IPS DF 4.7 (cell line): ENCODE data around the gene NKX2-4.

Experiments
- DNase-seq: peaks from one replicate; pipeline ENCODE4 v3.0.0-alpha.2; 2013; ENCODE audit warnings: low spot score; ENCODE audit errors: extremely low read depth

Gene NKX2-4

GRCh38 chr20:21361266-21361665 lies 36.1 kb downstream of the NKX2-4 start:
- no peak for DNase-seq

DNA sequence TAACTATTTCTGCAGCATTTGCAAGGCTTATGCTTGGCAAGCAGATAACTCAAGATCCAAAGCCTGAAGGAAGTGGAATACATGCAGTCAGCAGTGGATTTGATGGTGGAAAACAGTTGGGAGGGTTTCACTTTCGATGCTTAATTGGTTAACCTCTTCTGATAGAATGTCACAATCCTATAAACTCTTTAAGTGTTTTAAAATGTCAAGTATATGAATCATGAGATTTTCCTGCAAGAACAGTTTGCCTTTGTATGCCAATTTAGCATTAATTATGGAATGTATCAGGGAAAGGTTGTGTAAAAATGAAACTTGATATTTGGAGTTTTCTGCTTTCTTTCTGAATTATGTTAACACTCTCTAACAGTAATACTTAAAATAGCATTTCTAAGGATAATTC lies 36.6 kb downstream of the NKX2-4 start:
- no peak for DNase-seq

- DNase-seq = no peak
Measured at GRCh38 chr20:21358737-21359136, 38.6 kb downstream of the NKX2-4 start.

- DNase-seq = no peak
Measured at GRCh38 chr20:21357844-21358243, 39.5 kb downstream of the NKX2-4 start.

DNA sequence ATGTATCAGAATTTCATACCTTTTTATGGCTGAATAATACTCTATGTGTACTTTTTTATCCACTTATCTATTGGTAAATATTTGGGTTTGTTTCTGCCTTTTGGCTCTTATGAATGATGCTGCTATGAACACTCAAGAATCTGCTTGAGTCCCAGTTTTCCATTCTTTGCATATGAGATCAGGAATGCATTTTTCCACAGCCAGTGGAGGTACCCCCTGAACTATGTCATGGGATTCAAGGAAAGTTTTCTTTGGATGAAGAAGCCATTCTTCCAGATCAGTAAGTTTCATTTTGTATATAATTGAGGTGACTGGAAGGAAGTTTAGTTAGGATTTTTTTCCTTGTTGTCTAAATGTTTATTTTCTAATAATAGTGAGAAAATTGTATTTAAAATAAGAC lies 40.9 kb downstream of the NKX2-4 start:
- no peak for DNase-seq

GRCh38 chr20:21355981-21356380 lies 41.3 kb downstream of the NKX2-4 start:
- no peak for DNase-seq

DNA sequence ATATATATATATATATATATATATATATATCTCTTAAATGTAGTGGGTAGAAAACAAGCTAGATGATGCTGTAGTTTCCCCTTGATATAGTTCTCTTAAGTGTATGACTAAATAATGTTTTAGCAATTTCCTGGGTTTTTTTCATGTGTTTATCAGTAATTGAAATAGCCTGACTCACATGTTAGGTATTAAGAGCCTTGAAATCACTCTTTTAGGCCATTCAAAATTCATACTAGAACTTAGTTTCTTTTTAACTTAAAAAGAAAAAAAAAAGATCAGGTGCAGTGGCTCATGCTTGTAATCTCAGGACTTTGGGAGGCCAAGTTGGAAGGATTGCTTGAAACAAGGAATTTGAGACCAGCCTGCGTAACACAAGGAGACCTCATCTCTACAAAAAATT lies 44.1 kb downstream of the NKX2-4 start:
- no peak for DNase-seq

GRCh38 chr20:21352703-21353102 lies 44.6 kb downstream of the NKX2-4 start:
- no peak for DNase-seq
